ENCODE data around the gene CARNS1.

The CARNS1 gene

DNA sequence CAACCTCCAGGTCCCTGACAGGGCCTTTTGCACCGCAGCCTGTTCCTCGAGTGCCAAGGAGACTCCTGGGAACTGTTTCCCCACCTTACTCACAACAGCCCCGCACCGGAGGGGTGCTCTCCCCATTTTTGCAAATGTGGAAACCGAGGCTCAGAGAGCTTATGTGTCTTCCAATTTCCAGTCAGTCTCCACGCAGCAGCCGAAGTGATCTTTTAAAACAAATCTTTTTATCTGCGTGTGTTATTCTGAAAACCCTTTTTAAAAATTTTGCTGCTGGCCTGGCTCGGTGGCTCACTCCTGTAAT lies 54.0 kb downstream of the CARNS1 start:
- no peak for TF ChIP-seq CTCF (IDR thresholded peaks at IDR 0.05)

DNA sequence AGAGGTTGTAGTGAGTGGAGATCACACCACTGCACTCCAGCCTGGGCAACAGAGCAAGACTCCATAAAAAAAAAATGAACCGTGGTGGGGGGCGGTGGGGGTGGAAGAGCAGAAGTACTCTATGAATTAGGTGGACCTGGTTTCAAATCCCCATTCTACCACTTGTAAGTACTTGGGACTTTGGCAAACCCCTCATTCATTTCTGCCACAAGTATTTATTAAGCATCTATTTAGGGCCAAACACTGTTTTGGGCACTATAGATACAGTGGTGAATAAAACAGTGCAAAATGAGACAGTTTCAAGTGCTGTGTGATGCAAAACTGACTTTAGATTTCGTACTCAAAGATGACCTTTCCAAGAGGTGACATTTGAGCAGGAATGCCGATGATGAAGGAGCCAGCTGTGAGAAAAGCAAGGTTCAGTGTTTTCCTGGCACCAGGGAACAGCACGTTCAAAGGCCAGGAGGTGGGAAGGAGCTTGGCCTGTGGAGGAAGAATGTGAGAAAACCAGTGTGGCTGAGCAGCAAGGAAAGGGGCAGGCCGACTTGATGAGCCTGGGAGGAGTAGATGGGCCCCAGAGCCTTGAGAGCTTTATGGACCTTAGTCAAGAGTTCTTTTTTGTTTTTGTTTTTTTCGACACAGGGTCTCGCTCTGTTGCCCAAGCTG lies 55.0 kb downstream of the CARNS1 start:
- Histone ChIP-seq H3K27me3 (ENCODE audit: control insufficient read depth, insufficient read depth, low read length) (no peaks in the 10 kb centered on the region), H2AFZ (no peak overlapping the region), H3K9me3 (ENCODE audit: control insufficient read depth, low read length) (no peaks in the 10 kb centered on the region), H3K4me1 (no peaks in the 10 kb centered on the region), H3K27ac (no peak overlapping the region), H3K4me3 (ENCODE audit: low read depth, low read length) (no peak overlapping the region), H3K79me2 (no peaks in the 10 kb centered on the region), H3K36me3 (ENCODE audit: control insufficient read depth, insufficient read depth, low read length) (no peaks in the 10 kb centered on the region), H3K9ac (no peak overlapping the region), H3K4me2 (ENCODE audit: low read length) (no peak overlapping the region)
- no peak for TF ChIP-seq CTCF (IDR thresholded peaks at IDR 0.05)

More for the DNA sequence above, 54.0 kb downstream of the CARNS1 start:
- Histone ChIP-seq H3K4me1 (no peaks in the 10 kb centered on the region), H3K36me3 (ENCODE audit: control insufficient read depth, insufficient read depth, low read length) (no peaks in the 10 kb centered on the region), H3K79me2 (no peaks in the 10 kb centered on the region), H3K9ac (no peak overlapping the region), H3K27me3 (ENCODE audit: control insufficient read depth, insufficient read depth, low read length) (no peaks in the 10 kb centered on the region), H3K4me3 (ENCODE audit: low read depth, low read length) (peak overlapping the region; percentile 69), H2AFZ (peak overlapping the region; percentile 92), H3K9me3 (ENCODE audit: control insufficient read depth, low read length) (no peaks in the 10 kb centered on the region), H3K4me2 (ENCODE audit: low read length) (peak overlapping the region; percentile 94), H3K27ac (peak overlapping the region; percentile 70)

DNA sequence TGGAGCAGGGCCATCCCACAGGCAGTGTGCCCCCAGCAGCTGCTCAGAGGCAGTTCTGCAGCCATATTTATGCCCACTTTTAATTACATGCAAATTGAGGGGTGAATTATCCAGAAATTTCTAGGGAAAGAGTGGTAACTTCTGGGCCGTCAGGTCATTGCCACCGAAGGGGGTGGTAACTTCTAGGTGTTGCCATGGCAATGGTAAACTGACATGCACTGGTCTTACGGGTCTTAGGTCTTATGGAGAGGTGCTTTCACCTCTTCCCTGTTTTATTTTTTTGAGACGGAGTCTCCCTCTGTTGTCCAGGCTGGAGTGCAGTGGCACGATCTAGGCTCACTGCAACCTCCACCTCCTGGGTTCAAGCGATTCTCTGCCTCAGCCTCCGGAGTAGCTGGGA lies 57.4 kb downstream of the CARNS1 start:
- no peaks in the 10 kb centered on the region for H3K27me3 ChIP-seq (ENCODE audit: control insufficient read depth, insufficient read depth, low read length)
- no peaks in the 10 kb centered on the region for H3K4me1 ChIP-seq
- H3K36me3 ChIP-seq (ENCODE audit: control insufficient read depth, insufficient read depth, low read length), result no peaks in the 10 kb centered on the region
- no peaks in the 10 kb centered on the region for H3K9me3 ChIP-seq (ENCODE audit: control insufficient read depth, low read length)
- no peak overlapping the region for H3K9ac ChIP-seq
- no peak overlapping the region for H3K4me2 ChIP-seq (ENCODE audit: low read length)
- no peak overlapping the region for H2AFZ ChIP-seq
- H3K79me2 ChIP-seq, result no peaks in the 10 kb centered on the region
- TF ChIP-seq CTCF (IDR thresholded peaks at IDR 0.05), result no peak
- H3K27ac ChIP-seq, result no peak overlapping the region
- H3K4me3 ChIP-seq (ENCODE audit: low read depth, low read length), result no peak overlapping the region

Data from parathyroid adenoma (tissue), 2 donors.